Measurements from ENCODE around the gene APBA2.

Gene APBA2

GRCh38 chr15:29053006-29053405 lies 167.2 kb downstream of the APBA2 start:
- DNase-seq (ENCODE audit: insufficient read length, low spot score) (no peak), FAIRE-seq (no peak)
- no peak for TF ChIP-seq CTCF (IDR thresholded peaks at IDR 0.05; ENCODE audit: insufficient read depth, missing control alignments)

DNA sequence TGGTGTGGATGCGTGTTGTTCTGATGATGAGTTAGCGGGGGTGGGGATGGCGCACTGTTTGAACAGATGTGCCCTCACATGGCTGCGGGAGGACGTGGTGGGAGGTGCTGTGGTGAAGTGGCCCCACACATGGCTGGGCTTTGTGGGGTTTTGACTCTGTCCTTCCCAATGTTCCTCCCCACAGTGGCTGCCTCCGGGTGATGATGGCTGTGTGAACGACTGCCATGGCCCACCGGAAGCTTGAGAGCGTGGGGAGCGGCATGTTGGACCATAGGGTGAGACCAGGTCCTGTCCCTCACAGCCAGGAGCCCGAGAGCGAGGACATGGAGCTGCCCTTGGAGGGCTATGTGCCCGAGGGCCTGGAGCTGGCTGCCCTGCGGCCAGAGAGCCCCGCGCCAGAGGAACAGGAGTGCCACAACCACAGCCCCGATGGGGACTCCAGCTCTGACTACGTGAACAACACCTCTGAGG lies 167.9 kb downstream of the APBA2 start:
- DNase-seq (ENCODE audit: insufficient read length, low spot score), result no peak
- no peak for TF ChIP-seq CTCF (IDR thresholded peaks at IDR 0.05; ENCODE audit: insufficient read depth, missing control alignments)
- FAIRE-seq, result no peak

DNA sequence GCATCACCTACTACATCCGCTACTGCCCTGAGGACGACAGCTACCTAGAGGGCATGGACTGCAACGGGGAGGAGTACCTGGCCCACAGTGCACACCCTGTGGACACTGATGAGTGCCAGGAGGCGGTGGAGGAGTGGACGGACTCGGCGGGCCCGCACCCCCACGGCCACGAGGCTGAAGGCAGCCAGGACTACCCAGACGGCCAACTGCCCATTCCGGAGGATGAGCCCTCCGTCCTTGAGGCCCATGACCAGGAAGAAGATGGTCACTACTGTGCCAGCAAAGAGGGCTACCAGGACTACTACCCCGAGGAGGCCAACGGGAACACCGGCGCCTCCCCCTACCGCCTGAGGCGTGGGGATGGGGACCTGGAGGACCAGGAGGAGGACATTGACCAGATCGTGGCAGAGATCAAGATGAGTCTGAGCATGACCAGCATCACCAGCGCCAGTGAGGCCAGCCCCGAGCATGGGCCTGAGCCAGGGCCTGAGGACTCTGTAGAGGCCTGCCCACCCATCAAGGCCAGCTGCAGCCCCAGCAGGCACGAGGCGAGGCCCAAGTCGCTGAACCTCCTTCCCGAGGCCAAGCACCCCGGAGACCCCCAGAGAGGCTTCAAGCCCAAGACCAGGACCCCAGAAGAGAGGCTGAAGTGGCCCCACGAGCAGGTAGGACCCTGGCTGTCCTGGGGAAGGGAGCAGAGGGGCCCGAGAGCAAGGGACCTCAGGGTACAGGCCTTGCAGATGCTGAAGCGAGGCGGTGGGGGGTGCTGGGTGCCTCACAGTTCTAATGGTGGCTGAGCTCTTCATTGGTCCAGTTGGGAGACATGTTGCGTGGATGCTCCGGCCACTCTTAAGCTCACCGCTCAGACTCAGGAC lies 168.6 kb downstream of the APBA2 start:
- FAIRE-seq (no peak), DNase-seq (ENCODE audit: insufficient read length, low spot score) (no peak)
- no peak for TF ChIP-seq CTCF (IDR thresholded peaks at IDR 0.05; ENCODE audit: insufficient read depth, missing control alignments)

DNA sequence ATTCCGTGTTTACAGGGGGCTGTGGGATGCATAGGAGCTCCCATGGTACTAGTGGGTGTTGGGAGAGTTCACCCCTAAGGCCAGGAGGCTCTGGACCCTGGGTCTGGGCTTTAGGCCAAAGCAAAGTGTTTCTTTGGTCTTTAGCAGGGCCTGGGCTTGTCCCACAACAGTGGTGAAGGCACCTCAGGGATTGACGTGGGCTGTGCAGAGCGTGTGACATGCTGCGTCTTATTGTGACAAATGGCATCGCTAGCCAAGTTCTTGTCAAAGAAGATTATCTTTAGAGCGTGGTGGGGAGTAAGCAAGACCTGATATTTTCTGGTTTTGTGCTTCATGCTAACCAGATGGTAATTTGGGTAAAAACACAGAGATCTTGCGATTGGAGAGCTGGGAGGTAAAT lies 170.1 kb downstream of the APBA2 start:
- FAIRE-seq (no peak), DNase-seq (ENCODE audit: insufficient read length, low spot score) (no peak)
- TF ChIP-seq CTCF (IDR thresholded peaks at IDR 0.05; ENCODE audit: insufficient read depth, missing control alignments), result no peak

DNA sequence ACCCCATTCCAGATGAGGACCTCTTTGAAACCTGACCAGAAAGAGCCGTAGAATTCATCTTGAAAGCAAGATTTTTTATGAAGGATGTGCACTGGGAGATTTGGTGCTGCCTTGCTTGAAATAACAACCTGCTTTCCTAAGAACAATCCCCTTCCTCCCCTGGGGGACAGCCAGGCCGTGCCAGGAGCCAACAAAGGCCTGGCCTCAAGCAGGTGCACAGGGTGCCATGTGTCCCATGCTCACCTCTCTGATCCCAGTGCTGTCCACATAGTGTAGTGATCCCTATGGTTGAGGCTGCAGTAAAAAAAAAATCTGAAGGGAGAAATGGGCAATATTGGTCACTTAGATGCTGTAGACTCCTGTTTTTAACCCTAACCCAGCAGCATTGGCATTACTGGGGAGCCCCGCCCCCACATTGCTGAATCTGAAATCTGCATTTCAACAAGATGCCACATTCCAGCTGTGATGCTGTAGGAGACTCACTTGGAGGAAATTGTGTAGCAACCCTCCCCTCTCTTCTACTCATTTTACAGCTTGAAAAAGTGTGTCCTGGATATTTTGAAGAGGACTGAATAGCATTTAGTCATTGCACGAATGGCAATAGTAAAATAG lies 171.2 kb downstream of the APBA2 start:
- TF ChIP-seq CTCF (IDR thresholded peaks at IDR 0.05; ENCODE audit: insufficient read depth, missing control alignments), result no peak
- FAIRE-seq, result no peak
- no peak for DNase-seq (ENCODE audit: insufficient read length, low spot score)

- TF ChIP-seq CTCF (IDR thresholded peaks at IDR 0.05; ENCODE audit: insufficient read depth, missing control alignments), result no peak
- no peak for FAIRE-seq
- no peak for DNase-seq (ENCODE audit: insufficient read length, low spot score)
Measured at GRCh38 chr15:29057856-29058255, 172.1 kb downstream of the APBA2 start.
